ENCODE data around the gene MS4A12. TPM values are rescaled to one million over a fixed set of nuclear protein-coding genes. Genes with fewer than 3 reads are reported as not detected.
"Not testable (repeated sequence)": the region's sequence is repeated elsewhere in the genome, so short reads cannot be mapped to it uniquely, and the experiment has no call there.

The MS4A12 gene
- not detected for polyA plus RNA-seq (ENCODE audit: insufficient read length in 3 of 3)

- DNase-seq (ENCODE audit: low read depth in 3 of 3, low spot score in 2 of 3), result no peak
Measured at GRCh38 chr11:60492488-60493009, at the start of gene MS4A12. TSS of gene MS4A12 (plus strand) at chr11:60492778. CDS start at chr11:60497319, 4,541 bp downstream.

GRCh38 chr11:60447070-60447469 is 45.5 kb upstream of the MS4A12 start:
- DNase-seq (ENCODE audit: low read depth in 3 of 3, low spot score in 2 of 3), result no peak

- no peak for DNase-seq (ENCODE audit: low read depth in 3 of 3, low spot score in 2 of 3)
Measured at GRCh38 chr11:60447846-60448245, 44.7 kb upstream of the MS4A12 start.

- DNase-seq (ENCODE audit: low read depth in 3 of 3, low spot score in 2 of 3), result not testable (repeated sequence)
Measured at GRCh38 chr11:60451185-60451584, 41.4 kb upstream of the MS4A12 start.

- DNase-seq (ENCODE audit: low read depth in 3 of 3, low spot score in 2 of 3), result no peak
Measured at GRCh38 chr11:60454212-60454611, 38.4 kb upstream of the MS4A12 start.

- no peak for DNase-seq (ENCODE audit: low read depth in 3 of 3, low spot score in 2 of 3)
Measured at GRCh38 chr11:60455531-60456042, 37.0 kb upstream of the MS4A12 start, which contains the start of gene MS4A1. TSS of gene MS4A1 (plus strand) at chr11:60455847. CDS start at chr11:60462375, 6,528 bp downstream.

- DNase-seq (ENCODE audit: low read depth in 3 of 3, low spot score in 2 of 3), result no peak
Measured at GRCh38 chr11:60457576-60457975, 35.0 kb upstream of the MS4A12 start.

GRCh38 chr11:60459345-60459744 is 33.2 kb upstream of the MS4A12 start:
- DNase-seq (ENCODE audit: low read depth in 3 of 3, low spot score in 2 of 3), result no peak

- DNase-seq (ENCODE audit: low read depth in 3 of 3, low spot score in 2 of 3), result no peak
Measured at GRCh38 chr11:60468829-60469228, 23.7 kb upstream of the MS4A12 start.

- no peak for DNase-seq (ENCODE audit: low read depth in 3 of 3, low spot score in 2 of 3)
Measured at GRCh38 chr11:60469723-60470122, 22.9 kb upstream of the MS4A12 start.

GRCh38 chr11:60477035-60477445 is 15.5 kb upstream of the MS4A12 start:
- DNase-seq (ENCODE audit: low read depth in 3 of 3, low spot score in 2 of 3), result no peak

- DNase-seq (ENCODE audit: low read depth in 3 of 3, low spot score in 2 of 3), result no peak
Measured at GRCh38 chr11:60482361-60482760, 10.2 kb upstream of the MS4A12 start.

GRCh38 chr11:60485987-60486386 is 6.6 kb upstream of the MS4A12 start:
- DNase-seq (ENCODE audit: low read depth in 3 of 3, low spot score in 2 of 3), result no peak

GRCh38 chr11:60493454-60493853 is 876 bp downstream of the MS4A12 start:
- no peak for DNase-seq (ENCODE audit: low read depth in 3 of 3, low spot score in 2 of 3)

GRCh38 chr11:60498399-60498798 is 5.8 kb downstream of the MS4A12 start:
- DNase-seq (ENCODE audit: low read depth in 3 of 3, low spot score in 2 of 3), result no peak

GRCh38 chr11:60498853-60499252 is 6.3 kb downstream of the MS4A12 start:
- DNase-seq (ENCODE audit: low read depth in 3 of 3, low spot score in 2 of 3), result no peak

GRCh38 chr11:60500276-60500910 is 7.8 kb downstream of the MS4A12 start:
- no peak for DNase-seq (ENCODE audit: low read depth in 3 of 3, low spot score in 2 of 3)

GRCh38 chr11:60502221-60502775 is 9.7 kb downstream of the MS4A12 start:
- DNase-seq (ENCODE audit: low read depth in 3 of 3, low spot score in 2 of 3), result no peak

GRCh38 chr11:60504219-60504905 is 11.8 kb downstream of the MS4A12 start:
- DNase-seq (ENCODE audit: low read depth in 3 of 3, low spot score in 2 of 3), result no peak

- DNase-seq (ENCODE audit: low read depth in 3 of 3, low spot score in 2 of 3), result not testable (repeated sequence)
Measured at GRCh38 chr11:60509609-60510008, 17.0 kb downstream of the MS4A12 start.

GRCh38 chr11:60510209-60510608 is 17.6 kb downstream of the MS4A12 start:
- not testable (repeated sequence) for DNase-seq (ENCODE audit: low read depth in 3 of 3, low spot score in 2 of 3)

All from right renal cortex interstitium (tissue), 3 donors.